ENCODE data around the gene KCNE3. TPM values are rescaled to one million over a fixed set of nuclear protein-coding genes. Genes with fewer than 3 reads are reported as not detected.

Gene KCNE3
- total RNA-seq, 1 donor from 2014 or later, result not detected

GRCh38 chr11:74478877-74479731 is 11.8 kb upstream of the KCNE3 start:
- Mint-ChIP-seq H3K36me3 (ENCODE audit: low read depth) (no peaks in the 10 kb centered on the region), H3K9me3 (no peaks in the 10 kb centered on the region), H3K27ac (no peak overlapping the region), H3K4me1 (no peaks in the 10 kb centered on the region), H3K4me3 (no peak overlapping the region), H3K27me3 (no peaks in the 10 kb centered on the region)
- POLR2A ChIA-PET, result interaction anchor here (0.6 kb wide), 1 partner anchor 28 kb away, joined by 10 read pairs; no protein-coding TSS in a partner anchor
- CTCF ChIA-PET, result no interaction called here
- no peak for TF ChIP-seq CTCF (IDR thresholded peaks at IDR 0.05)
- no peak for DNase-seq
- no peak for ATAC-seq (ENCODE audit: low read depth)
- intact Hi-C loops (cut with micrococcal nuclease), result no loop called here

GRCh38 chr11:74476536-74476935 is 9.2 kb upstream of the KCNE3 start:
- TF ChIP-seq CTCF (IDR thresholded peaks at IDR 0.05), result no peak
- Mint-ChIP-seq H3K4me1 (no peaks in the 10 kb centered on the region), H3K9me3 (no peaks in the 10 kb centered on the region), H3K27me3 (no peaks in the 10 kb centered on the region), H3K27ac (no peak overlapping the region), H3K4me3 (no peak overlapping the region), H3K36me3 (ENCODE audit: low read depth) (no peaks in the 10 kb centered on the region)
- CTCF ChIA-PET, result no interaction called here
- DNase-seq, result no peak
- intact Hi-C loops (cut with micrococcal nuclease), result no loop called here
- no peak for ATAC-seq (ENCODE audit: low read depth)
- POLR2A ChIA-PET, result no interaction called here

GRCh38 chr11:74474316-74474715 is 7.0 kb upstream of the KCNE3 start:
- no peak for TF ChIP-seq CTCF (IDR thresholded peaks at IDR 0.05)
- Mint-ChIP-seq H3K9me3 (no peaks in the 10 kb centered on the region), H3K36me3 (ENCODE audit: low read depth) (no peaks in the 10 kb centered on the region), H3K27ac (no peak overlapping the region), H3K4me3 (no peak overlapping the region), H3K27me3 (peaks cover 3% of the 10 kb centered on the region), H3K4me1 (no peaks in the 10 kb centered on the region)
- ChIA-PET POLR2A (interaction anchor here (1.7 kb wide), 1 partner anchor 19 kb away, joined by 4 read pairs; the partner anchor contains the start of gene LIPT2), CTCF (no interaction called here)
- intact Hi-C loops (cut with micrococcal nuclease), result no loop called here
- no peak for ATAC-seq (ENCODE audit: low read depth)
- DNase-seq, result no peak

- H3K4me3 Mint-ChIP-seq, result no peak overlapping the region
- no peak for DNase-seq
- POLR2A ChIA-PET, result no interaction called here
- H3K4me1 Mint-ChIP-seq, result no peaks in the 10 kb centered on the region
- no peak overlapping the region for H3K27ac Mint-ChIP-seq
- peaks cover 3% of the 10 kb centered on the region for H3K27me3 Mint-ChIP-seq
- no peak for TF ChIP-seq CTCF (IDR thresholded peaks at IDR 0.05)
- no peaks in the 10 kb centered on the region for H3K9me3 Mint-ChIP-seq
- H3K36me3 Mint-ChIP-seq (ENCODE audit: low read depth), result no peaks in the 10 kb centered on the region
- intact Hi-C loops (cut with micrococcal nuclease), result no loop called here
- CTCF ChIA-PET, result no interaction called here
- no peak for ATAC-seq (ENCODE audit: low read depth)
These were observed 6.2 kb upstream of the KCNE3 start for GRCh38 chr11:74473382-74474173.
